ENCODE measurements around the gene ERN1. TPM values are rescaled to one million over a fixed set of nuclear protein-coding genes. Genes with fewer than 3 reads are reported as not detected.

Gene ERN1
- polyA plus RNA-seq, 1 donor from 2014 or later, result 2.3 TPM

DNA sequence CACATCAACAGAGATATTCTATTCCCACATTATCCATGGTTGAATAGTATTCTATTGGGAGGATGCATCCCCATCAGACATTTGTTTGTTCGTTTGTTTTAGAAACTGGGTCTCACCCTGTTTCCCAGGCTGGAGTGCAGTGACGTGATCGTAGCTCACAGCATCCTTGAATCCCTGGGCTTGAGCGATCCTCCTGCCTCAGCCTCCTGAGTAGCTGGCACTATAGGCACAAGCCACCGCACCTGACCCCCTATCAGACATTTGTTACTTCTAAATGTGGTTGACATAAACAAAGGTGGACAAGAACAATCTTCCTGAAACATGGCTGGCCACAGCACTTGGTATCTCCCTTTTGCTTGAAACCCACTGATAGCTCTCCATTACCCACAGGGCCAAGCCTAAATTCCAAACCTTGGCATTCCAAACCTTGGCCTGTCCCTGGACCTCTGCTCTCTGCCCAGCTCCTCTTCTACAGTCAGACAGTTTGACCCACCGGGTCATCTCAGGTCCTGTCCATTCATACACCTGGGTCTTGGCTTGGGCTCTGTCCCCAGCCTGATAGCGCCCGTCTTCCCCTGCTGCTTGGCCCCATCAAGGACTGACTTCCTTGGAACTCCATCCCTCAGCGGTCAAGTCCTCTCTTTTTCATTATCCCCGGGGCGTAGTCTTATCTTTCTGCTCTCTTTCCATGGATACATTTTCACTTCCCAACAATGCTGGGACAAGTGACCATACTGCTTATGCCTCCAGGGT, 133.3 kb downstream of the ERN1 start:
- H3K4me2 ChIP-seq (ENCODE audit: low read length), result no peak overlapping the region

DNA sequence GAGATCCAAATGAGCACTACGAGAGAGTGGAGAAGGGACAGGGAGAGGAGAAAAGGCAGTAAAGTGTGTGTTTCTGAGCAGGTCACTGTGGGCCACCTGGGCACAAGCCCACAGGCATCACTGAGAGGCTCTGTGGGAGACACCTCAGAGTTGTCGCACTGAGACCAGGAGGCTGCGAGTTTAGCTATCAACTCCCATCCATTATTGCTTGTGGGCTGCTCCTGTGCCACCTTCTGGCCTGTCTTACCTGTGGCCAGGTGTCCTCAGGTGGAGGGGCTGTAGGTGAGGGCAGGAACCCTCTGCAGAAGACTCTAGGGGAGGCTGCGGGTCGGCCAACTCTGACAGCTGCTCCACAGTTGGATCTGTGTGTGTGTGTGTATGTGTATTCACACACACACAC, 134.3 kb downstream of the ERN1 start:
- H3K4me3 ChIP-seq (ENCODE audit: low read length), result no peak overlapping the region
- H3K27me3 ChIP-seq (ENCODE audit: insufficient read depth, low read depth, low read length), result no peaks in the 10 kb centered on the region
- TF ChIP-seq EP300 (conservative IDR thresholded peaks at IDR 0.05; ENCODE audit: poor library complexity, severe bottlenecking), result no peak
- no peak for TF ChIP-seq MXI1 (conservative IDR thresholded peaks at IDR 0.05; ENCODE audit: poor library complexity, severe bottlenecking)
- TF ChIP-seq, protein P1, sequence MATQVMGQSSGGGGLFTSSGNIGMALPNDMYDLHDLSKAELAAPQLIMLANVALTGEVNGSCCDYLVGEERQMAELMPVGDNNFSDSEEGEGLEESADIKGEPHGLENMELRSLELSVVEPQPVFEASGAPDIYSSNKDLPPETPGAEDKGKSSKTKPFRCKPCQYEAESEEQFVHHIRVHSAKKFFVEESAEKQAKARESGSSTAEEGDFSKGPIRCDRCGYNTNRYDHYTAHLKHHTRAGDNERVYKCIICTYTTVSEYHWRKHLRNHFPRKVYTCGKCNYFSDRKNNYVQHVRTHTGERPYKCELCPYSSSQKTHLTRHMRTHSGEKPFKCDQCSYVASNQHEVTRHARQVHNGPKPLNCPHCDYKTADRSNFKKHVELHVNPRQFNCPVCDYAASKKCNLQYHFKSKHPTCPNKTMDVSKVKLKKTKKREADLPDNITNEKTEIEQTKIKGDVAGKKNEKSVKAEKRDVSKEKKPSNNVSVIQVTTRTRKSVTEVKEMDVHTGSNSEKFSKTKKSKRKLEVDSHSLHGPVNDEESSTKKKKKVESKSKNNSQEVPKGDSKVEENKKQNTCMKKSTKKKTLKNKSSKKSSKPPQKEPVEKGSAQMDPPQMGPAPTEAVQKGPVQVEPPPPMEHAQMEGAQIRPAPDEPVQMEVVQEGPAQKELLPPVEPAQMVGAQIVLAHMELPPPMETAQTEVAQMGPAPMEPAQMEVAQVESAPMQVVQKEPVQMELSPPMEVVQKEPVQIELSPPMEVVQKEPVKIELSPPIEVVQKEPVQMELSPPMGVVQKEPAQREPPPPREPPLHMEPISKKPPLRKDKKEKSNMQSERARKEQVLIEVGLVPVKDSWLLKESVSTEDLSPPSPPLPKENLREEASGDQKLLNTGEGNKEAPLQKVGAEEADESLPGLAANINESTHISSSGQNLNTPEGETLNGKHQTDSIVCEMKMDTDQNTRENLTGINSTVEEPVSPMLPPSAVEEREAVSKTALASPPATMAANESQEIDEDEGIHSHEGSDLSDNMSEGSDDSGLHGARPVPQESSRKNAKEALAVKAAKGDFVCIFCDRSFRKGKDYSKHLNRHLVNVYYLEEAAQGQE (IDR thresholded peaks at IDR 0.05; ENCODE audit: borderline replicate concordance), result no peak
- TF ChIP-seq, protein P2, sequence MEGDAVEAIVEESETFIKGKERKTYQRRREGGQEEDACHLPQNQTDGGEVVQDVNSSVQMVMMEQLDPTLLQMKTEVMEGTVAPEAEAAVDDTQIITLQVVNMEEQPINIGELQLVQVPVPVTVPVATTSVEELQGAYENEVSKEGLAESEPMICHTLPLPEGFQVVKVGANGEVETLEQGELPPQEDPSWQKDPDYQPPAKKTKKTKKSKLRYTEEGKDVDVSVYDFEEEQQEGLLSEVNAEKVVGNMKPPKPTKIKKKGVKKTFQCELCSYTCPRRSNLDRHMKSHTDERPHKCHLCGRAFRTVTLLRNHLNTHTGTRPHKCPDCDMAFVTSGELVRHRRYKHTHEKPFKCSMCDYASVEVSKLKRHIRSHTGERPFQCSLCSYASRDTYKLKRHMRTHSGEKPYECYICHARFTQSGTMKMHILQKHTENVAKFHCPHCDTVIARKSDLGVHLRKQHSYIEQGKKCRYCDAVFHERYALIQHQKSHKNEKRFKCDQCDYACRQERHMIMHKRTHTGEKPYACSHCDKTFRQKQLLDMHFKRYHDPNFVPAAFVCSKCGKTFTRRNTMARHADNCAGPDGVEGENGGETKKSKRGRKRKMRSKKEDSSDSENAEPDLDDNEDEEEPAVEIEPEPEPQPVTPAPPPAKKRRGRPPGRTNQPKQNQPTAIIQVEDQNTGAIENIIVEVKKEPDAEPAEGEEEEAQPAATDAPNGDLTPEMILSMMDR (IDR thresholded peaks at IDR 0.05; ENCODE audit: poor library complexity, severe bottlenecking), result no peak
- no peak for TF ChIP-seq RAD21 (conservative IDR thresholded peaks at IDR 0.05)
- no peak for TF ChIP-seq POLR2AphosphoS5 (IDR thresholded peaks at IDR 0.05)
- TF ChIP-seq EZH2 (IDR thresholded peaks at IDR 0.05; ENCODE audit: borderline replicate concordance, insufficient read depth, low read length, poor library complexity, severe bottlenecking), result no peak
- TF ChIP-seq TAF1 (IDR thresholded peaks at IDR 0.05; ENCODE audit: low read depth), result no peak
- H3K36me3 ChIP-seq (ENCODE audit: insufficient read depth, low read length), result no peaks in the 10 kb centered on the region
- no peak overlapping the region for H2AFZ ChIP-seq (ENCODE audit: low read depth, low read length)
- H3K27ac ChIP-seq (ENCODE audit: low read length), result no peak overlapping the region
- no peaks in the 10 kb centered on the region for H3K79me2 ChIP-seq (replicated peaks; ENCODE audit: insufficient read depth, low read length)
- no peaks in the 10 kb centered on the region for H3K9me3 ChIP-seq (ENCODE audit: low read length)
- H3K9ac ChIP-seq (ENCODE audit: low read length), result no peak overlapping the region
- no peaks in the 10 kb centered on the region for H4K20me1 ChIP-seq (ENCODE audit: insufficient read depth)
- H3K9me2 ChIP-seq (ENCODE audit: insufficient read depth, low read length), result no peaks in the 10 kb centered on the region
- H3K4me2 ChIP-seq (ENCODE audit: low read length), result no peak overlapping the region
- H3F3A ChIP-seq (ENCODE audit: insufficient read depth, low read length, poor library complexity, severe bottlenecking), result no peaks in the 10 kb centered on the region

More for the DNA sequence above, 133.3 kb downstream of the ERN1 start:
- no peak overlapping the region for H3K9ac ChIP-seq (ENCODE audit: low read length)
- no peak overlapping the region for H2AFZ ChIP-seq (ENCODE audit: low read depth, low read length)
- H3F3A ChIP-seq (ENCODE audit: insufficient read depth, low read length, poor library complexity, severe bottlenecking), result no peaks in the 10 kb centered on the region
- H4K20me1 ChIP-seq (ENCODE audit: insufficient read depth), result no peaks in the 10 kb centered on the region
- TF ChIP-seq, protein P1 (IDR thresholded peaks at IDR 0.05; ENCODE audit: borderline replicate concordance), result no peak
- TF ChIP-seq MXI1 (conservative IDR thresholded peaks at IDR 0.05; ENCODE audit: poor library complexity, severe bottlenecking) (no peak), EZH2 (IDR thresholded peaks at IDR 0.05; ENCODE audit: borderline replicate concordance, insufficient read depth, low read length, poor library complexity, severe bottlenecking) (no peak), SMC3 (conservative IDR thresholded peaks at IDR 0.05; ENCODE audit: poor library complexity) (no peak), EP300 (conservative IDR thresholded peaks at IDR 0.05; ENCODE audit: poor library complexity, severe bottlenecking) (no peak), TAF1 (IDR thresholded peaks at IDR 0.05; ENCODE audit: low read depth) (no peak), POLR2AphosphoS5 (IDR thresholded peaks at IDR 0.05) (no peak), RAD21 (conservative IDR thresholded peaks at IDR 0.05) (no peak)
- TF ChIP-seq, protein P2 (IDR thresholded peaks at IDR 0.05; ENCODE audit: poor library complexity, severe bottlenecking), result no peak
- H3K4me3 ChIP-seq (ENCODE audit: low read length), result no peak overlapping the region
- no peaks in the 10 kb centered on the region for H3K79me2 ChIP-seq (replicated peaks; ENCODE audit: insufficient read depth, low read length)
- H3K27ac ChIP-seq (ENCODE audit: low read length), result no peak overlapping the region
- no peaks in the 10 kb centered on the region for H3K9me3 ChIP-seq (ENCODE audit: low read length)
- H3K27me3 ChIP-seq (ENCODE audit: insufficient read depth, low read depth, low read length), result no peaks in the 10 kb centered on the region
- no peaks in the 10 kb centered on the region for H3K36me3 ChIP-seq (ENCODE audit: insufficient read depth, low read length)
- no peaks in the 10 kb centered on the region for H3K9me2 ChIP-seq (ENCODE audit: insufficient read depth, low read length)

All from neural cell (in vitro differentiated cells).